RWPE1 (cell line): ENCODE data around the gene TMEM198.

Experiments
- CTCF ChIA-PET: fragments of 350-600 bp; sonication (Branson Sonifier 250); formaldehyde crosslinking; extraction: SDS; loops from one replicate; lab custom pipeline; 2021; lab: Yijun Ruan, JAX
- POLR2A ChIA-PET: fragments of 400-600 bp; formaldehyde crosslinking; extraction: SDS; loops from one replicate; lab custom pipeline; 2020; ENCODE audit warnings: antibody characterized with exemption; ENCODE audit not compliant: low non-redundant PET; lab: Yijun Ruan, JAX
- DNase-seq: peaks from one replicate; pipeline ENCODE4 v3.0.0; 2012; ENCODE audit warnings: low spot score
- H3K27ac ChIP-seq: fragments of 450-650 bp; 2 replicates; pipeline ENCODE4 v1.5.1; 2017
- TF ChIP-seq, protein P1 (sequence below): fragments of 450-650 bp; conservative IDR thresholded peaks from 2 replicates; pipeline ENCODE4 v1.5.1; 2017; ENCODE audit warnings: low read depth, mild to moderate bottlenecking

TMEM198 gene

DNA sequence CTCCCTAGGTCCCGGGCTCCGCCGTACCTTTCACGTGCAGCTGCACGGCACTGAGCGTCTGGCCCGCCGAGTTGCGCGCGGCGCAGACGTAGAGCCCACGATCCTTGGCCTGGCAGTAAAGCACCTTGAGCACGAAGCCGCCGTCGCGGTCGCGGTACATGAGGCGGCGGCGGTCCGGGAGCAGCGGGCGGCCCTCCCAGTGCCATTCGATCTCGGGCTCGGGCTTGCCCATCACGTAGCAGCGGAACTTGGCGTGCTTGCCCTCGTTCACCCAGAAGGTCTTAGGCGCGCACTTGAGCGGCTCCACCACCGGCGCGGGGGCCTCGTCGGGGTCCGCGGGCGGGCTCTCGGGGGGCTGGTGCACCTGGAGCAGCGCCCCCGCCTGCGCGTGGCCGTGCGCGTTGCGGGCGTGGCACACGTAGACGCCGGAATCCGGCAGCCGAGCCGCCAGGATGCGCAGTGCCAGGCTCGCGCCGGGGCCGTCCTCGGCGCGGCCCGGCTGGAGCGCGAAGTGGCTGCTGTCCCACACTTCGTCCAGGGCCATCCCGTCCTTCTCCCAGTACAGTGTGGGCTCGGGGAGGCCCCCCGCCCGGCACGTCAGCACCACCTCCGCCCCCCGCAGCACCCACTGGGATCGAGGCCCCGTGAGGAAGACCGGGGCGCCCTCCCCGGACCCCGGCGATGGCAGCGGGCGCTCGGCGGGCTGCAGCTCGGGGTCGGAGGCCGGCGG is 26.5 kb downstream of the TMEM198 start:
- CTCF ChIA-PET: interaction anchor here (0.6 to 4.0 kb wide), 3 partner anchors 10 to 167 kb away, joined by 3 to 21 read pairs (median 3); no protein-coding TSS in a partner anchor
- DNase-seq: peak; percentile 46
- H3K27ac ChIP-seq: peak overlapping the region; percentile 77
- POLR2A ChIA-PET: interaction anchor here (1.1 to 1.5 kb wide), 2 partner anchors 26 to 27 kb away, joined by 3 read pairs; partner anchors contain the start of genes CHPF and TMEM198
- TF ChIP-seq, protein P1, sequence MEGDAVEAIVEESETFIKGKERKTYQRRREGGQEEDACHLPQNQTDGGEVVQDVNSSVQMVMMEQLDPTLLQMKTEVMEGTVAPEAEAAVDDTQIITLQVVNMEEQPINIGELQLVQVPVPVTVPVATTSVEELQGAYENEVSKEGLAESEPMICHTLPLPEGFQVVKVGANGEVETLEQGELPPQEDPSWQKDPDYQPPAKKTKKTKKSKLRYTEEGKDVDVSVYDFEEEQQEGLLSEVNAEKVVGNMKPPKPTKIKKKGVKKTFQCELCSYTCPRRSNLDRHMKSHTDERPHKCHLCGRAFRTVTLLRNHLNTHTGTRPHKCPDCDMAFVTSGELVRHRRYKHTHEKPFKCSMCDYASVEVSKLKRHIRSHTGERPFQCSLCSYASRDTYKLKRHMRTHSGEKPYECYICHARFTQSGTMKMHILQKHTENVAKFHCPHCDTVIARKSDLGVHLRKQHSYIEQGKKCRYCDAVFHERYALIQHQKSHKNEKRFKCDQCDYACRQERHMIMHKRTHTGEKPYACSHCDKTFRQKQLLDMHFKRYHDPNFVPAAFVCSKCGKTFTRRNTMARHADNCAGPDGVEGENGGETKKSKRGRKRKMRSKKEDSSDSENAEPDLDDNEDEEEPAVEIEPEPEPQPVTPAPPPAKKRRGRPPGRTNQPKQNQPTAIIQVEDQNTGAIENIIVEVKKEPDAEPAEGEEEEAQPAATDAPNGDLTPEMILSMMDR: no peak

DNA sequence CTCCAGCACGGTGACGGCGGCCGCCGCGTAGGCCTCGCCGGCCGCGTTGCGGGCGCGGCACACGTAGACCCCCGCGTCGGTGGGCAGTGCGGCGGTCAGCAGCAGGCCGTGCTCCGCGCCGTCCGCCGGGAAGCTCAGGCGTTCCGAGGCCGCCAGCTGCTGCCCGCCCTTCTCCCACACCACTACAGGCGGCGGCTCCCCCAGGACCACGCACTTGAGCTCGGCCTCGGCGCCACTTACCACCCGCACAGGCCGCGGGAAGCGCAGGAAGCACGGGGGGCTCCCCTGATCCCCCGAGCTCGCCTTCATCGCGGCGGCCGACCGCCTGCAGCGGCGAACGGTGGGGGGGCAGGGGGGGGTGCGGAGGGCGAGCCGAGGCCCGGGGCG is 27.1 kb downstream of the TMEM198 start:
- ChIA-PET POLR2A (interaction anchor here (1.1 to 1.5 kb wide), 2 partner anchors 26 to 28 kb away, joined by 3 read pairs; partner anchors contain the start of genes CHPF and TMEM198), CTCF (interaction anchor here (0.6 to 4.0 kb wide), 3 partner anchors 10 to 168 kb away, joined by 3 to 21 read pairs (median 3); no protein-coding TSS in a partner anchor)
- DNase-seq: no peak
- peak overlapping the region; percentile 77 for H3K27ac ChIP-seq
- TF ChIP-seq, protein P1: no peak

GRCh38 chr2:219571311-219572236 is 27.7 kb downstream of the TMEM198 start, which contains the start of gene OBSL1:
TSS of gene OBSL1 (minus strand) at chr2:219571539. CDS start at chr2:219571232, 307 bp downstream.
- TF ChIP-seq, protein P1: no peak
- peak within 1 kb of the TSS; percentile 77 for H3K27ac ChIP-seq
- DNase-seq: peak; percentile 56
- CTCF ChIA-PET: interaction anchor here (0.6 to 4.0 kb wide), 2 partner anchors 11 to 98 kb away, joined by 3 to 21 read pairs; no protein-coding TSS in a partner anchor
- POLR2A ChIA-PET: interaction anchor here (0.5 to 1.5 kb wide), 3 partner anchors 25 to 319 kb away, joined by 3 to 7 read pairs (median 3); partner anchors contain the start of genes CHPF and TMEM198

DNA sequence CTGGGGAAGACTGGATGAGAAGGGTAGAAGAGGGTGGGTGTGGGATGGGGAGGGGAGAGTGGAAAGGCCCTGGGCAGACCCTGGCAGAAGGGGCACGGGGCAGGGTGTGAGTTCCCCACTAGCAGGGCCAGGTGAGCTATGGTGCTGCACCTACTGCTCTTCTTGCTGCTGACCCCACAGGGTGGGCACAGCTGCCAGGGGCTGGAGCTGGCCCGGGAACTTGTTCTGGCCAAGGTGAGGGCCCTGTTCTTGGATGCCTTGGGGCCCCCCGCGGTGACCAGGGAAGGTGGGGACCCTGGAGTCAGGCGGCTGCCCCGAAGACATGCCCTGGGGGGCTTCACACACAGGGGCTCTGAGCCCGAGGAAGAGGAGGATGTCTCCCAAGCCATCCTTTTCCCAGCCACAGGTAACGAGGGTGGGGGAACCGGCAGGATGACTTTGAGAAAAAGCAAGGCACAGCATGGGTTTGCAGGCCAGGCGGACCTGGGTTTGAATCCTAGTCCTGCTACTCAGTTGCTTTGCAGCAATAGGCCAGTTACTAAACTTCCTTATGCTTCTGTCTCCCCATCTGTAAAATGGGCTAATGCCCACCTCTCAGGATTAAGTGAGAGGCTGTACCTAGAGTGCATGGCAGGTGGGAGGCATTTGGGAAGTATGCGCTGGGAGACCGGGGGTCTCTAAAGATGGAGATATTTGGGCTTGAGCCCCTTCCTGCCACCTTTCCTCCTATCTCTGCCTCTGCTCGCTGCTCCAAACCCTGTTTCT is 28.6 kb downstream of the TMEM198 start, which contains the start of gene INHA:
Gene INHA (plus strand): TSS at position 74 of the 765 bp plus-strand sequence. CDS start 65 bp downstream, at position 139.
- peak within 1 kb of the TSS; percentile 77 for H3K27ac ChIP-seq
- DNase-seq: no peak
- ChIA-PET CTCF (interaction anchor here (4.0 kb wide), 1 partner anchor 12 kb away, joined by 21 read pairs; no protein-coding TSS in a partner anchor), POLR2A (no interaction called here)
- TF ChIP-seq, protein P1: no peak

DNA sequence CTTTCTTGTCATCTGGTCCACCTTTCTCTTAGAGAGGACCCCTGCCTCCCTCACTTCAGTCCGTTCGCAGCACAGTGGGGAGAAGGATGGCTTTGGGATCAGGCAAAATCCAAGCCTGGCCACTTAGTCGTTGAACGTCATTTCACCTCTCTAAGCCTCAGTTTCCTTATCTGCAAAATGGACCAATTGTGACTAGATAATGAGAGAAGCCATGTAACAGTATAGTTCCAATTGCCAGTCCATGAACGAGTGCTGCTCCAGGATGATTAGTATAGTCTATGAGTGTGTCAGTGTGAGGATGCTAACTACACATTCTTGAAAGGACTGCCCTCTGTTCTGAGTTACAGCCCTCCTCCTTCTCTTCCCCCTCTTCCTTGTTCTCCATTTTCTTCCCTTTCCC is 29.3 kb downstream of the TMEM198 start:
- no peak overlapping the region for H3K27ac ChIP-seq
- POLR2A ChIA-PET: no interaction called here
- TF ChIP-seq, protein P1: no peak
- CTCF ChIA-PET: interaction anchor here (1.5 kb wide), 1 partner anchor 13 kb away, joined by 5 read pairs; no protein-coding TSS in a partner anchor
- DNase-seq: no peak
